DND-41 (cell line): ENCODE results near the gene BAG3.

ENCODE experiments used
- ATAC-seq: fragments of 200-7000 bp; cut with Tn5 transposase; 3 replicates; pipeline ENCODE4 v1.9.1; 2021; ENCODE audit warnings: low read depth; ENCODE audit not compliant: insufficient read depth
- DNase-seq: peaks from one replicate; pipeline ENCODE4 v3.0.0-alpha.2; 2020
- H2AFZ ChIP-seq: 2 replicates; pipeline ENCODE4 v1.6.0; 2012; ENCODE audit warnings: low read depth, low read length
- H3K27ac ChIP-seq: 2 replicates; pipeline ENCODE4 v1.5.1; 2012; ENCODE audit warnings: low read length, inconsistent platforms
- H3K27me3 ChIP-seq: fragments of 200-600 bp; sonication (generic); 2 replicates; pipeline ENCODE4 v1.6.0; 2012; ENCODE audit warnings: low read length, mild to moderate bottlenecking, inconsistent platforms; ENCODE audit not compliant: insufficient read depth, poor library complexity
- H3K36me3 ChIP-seq: 2 replicates; pipeline ENCODE4 v1.5.1; 2012; ENCODE audit warnings: low read length, inconsistent platforms; ENCODE audit not compliant: insufficient read depth
- H3K4me1 ChIP-seq: 2 replicates; pipeline ENCODE4 v1.5.1; 2012; ENCODE audit warnings: mild to moderate bottlenecking, low read length; ENCODE audit not compliant: insufficient read depth
- H3K4me2 ChIP-seq: 2 replicates; pipeline ENCODE4 v1.6.0; 2012; ENCODE audit warnings: mild to moderate bottlenecking, moderate library complexity, low read length, inconsistent platforms; ENCODE audit not compliant: insufficient read depth
- H3K4me3 ChIP-seq, 2 experiments: fragments of 200-600 bp in 1 of 2; shearing (Covaris generic) in 1 of 2; 2 replicates each; pipeline ENCODE4 v1.5.1; 2012 to 2016; ENCODE audit warnings: inconsistent platforms in 2 of 2, low read length in 2 of 2, mild to moderate bottlenecking in 2 of 2, low read depth in 1 of 2, moderate library complexity in 1 of 2
- H3K79me2 ChIP-seq: 2 replicates; pipeline ENCODE4 v1.6.0; 2012; ENCODE audit warnings: low read length, inconsistent platforms; ENCODE audit not compliant: insufficient read depth
- H3K9ac ChIP-seq: 2 replicates; pipeline ENCODE4 v1.6.0; 2012; ENCODE audit warnings: low read depth, mild to moderate bottlenecking, inconsistent platforms, low read length, moderate library complexity
- H3K9me3 ChIP-seq: 2 replicates; pipeline ENCODE4 v1.5.1; 2012; ENCODE audit warnings: low read length, moderate library complexity, mild to moderate bottlenecking, inconsistent platforms; ENCODE audit not compliant: insufficient read depth, severe bottlenecking
- H4K20me1 ChIP-seq: 2 replicates; pipeline ENCODE4 v1.6.0; 2012; ENCODE audit warnings: low read length; ENCODE audit not compliant: insufficient read depth
- EZH2 ChIP-seq: IDR thresholded peaks from 3 replicates; pipeline ENCODE4 v1.6.1; 2012; ENCODE audit warnings: borderline replicate concordance, low read depth, mild to moderate bottlenecking, moderate library complexity, low read length, inconsistent platforms; ENCODE audit not compliant: severe bottlenecking
- TF ChIP-seq, protein P1 (sequence below): IDR thresholded peaks from 2 replicates; pipeline ENCODE4 v1.5.1; 2012; ENCODE audit warnings: borderline replicate concordance, low read length, moderate library complexity, mild to moderate bottlenecking; ENCODE audit not compliant: poor library complexity, severe bottlenecking; ENCODE audit errors: extremely low read depth

BAG3 gene

GRCh38 chr10:119679480-119679829 is 28.3 kb downstream of the BAG3 start:
- Histone ChIP-seq H3K27me3 (no peaks in the 10 kb centered on the region), H2AFZ (no peak overlapping the region), H3K4me2 (no peak overlapping the region), H3K79me2 (no peaks in the 10 kb centered on the region), H3K4me3 (no peak overlapping the region), H3K27ac (no peak overlapping the region), H4K20me1 (no peaks in the 10 kb centered on the region), H3K9me3 (no peaks in the 10 kb centered on the region), H3K36me3 (peaks cover 5% of the 10 kb centered on the region), H3K4me1 (no peaks in the 10 kb centered on the region), H3K9ac (no peak overlapping the region)
- DNase-seq: no peak
- no peak for TF ChIP-seq EZH2
- TF ChIP-seq, protein P1, sequence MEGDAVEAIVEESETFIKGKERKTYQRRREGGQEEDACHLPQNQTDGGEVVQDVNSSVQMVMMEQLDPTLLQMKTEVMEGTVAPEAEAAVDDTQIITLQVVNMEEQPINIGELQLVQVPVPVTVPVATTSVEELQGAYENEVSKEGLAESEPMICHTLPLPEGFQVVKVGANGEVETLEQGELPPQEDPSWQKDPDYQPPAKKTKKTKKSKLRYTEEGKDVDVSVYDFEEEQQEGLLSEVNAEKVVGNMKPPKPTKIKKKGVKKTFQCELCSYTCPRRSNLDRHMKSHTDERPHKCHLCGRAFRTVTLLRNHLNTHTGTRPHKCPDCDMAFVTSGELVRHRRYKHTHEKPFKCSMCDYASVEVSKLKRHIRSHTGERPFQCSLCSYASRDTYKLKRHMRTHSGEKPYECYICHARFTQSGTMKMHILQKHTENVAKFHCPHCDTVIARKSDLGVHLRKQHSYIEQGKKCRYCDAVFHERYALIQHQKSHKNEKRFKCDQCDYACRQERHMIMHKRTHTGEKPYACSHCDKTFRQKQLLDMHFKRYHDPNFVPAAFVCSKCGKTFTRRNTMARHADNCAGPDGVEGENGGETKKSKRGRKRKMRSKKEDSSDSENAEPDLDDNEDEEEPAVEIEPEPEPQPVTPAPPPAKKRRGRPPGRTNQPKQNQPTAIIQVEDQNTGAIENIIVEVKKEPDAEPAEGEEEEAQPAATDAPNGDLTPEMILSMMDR: no peak
- ATAC-seq: no peak

DNA sequence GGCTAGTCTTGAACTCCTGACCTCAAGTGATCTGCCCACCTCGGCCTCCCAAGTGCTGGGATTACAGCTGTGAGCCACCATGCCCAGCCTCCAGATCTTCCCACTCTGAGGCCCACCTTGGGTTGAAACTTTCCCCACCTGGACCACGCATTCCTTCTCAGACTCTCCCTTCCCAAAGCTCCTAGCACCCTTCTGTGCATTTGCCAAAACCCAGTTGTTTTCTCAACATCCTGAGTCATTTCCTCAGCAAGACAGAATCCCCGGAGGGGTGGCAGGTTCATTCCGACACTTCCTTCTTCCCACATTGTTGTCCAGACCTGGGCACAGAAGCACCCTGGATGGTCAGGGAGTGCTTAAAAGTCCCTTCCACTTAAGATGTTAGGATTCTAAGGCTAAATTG is 28.9 kb downstream of the BAG3 start:
- H3K4me2 ChIP-seq: no peak overlapping the region
- TF ChIP-seq, protein P1: no peak
- no peak for TF ChIP-seq EZH2

DNA sequence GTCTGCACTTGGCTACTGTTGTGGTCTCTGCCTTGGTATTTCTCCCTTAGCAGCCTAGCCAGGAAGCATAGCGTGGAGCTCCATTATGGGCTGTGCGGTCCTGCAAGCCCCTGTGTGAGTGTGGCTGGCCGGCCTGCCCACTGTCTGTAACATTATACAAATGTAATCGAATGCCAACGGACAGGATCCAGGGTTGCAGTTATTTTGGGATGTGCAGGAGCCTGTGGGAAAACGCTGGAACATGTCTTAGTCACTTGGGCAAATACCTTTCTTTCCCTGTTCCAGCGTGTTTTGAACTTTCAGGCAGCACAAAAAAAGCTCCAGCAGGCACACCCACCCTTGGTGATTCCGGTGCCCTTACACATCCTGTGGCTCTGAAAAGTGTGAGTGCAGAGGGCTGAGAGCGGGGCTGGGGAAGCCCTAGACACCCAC is 29.5 kb downstream of the BAG3 start:
- Histone ChIP-seq H3K4me1 (no peaks in the 10 kb centered on the region), H2AFZ (no peak overlapping the region), H3K9me3 (no peaks in the 10 kb centered on the region), H3K27ac (no peak overlapping the region), H3K27me3 (no peaks in the 10 kb centered on the region), H3K9ac (no peak overlapping the region), H3K79me2 (no peaks in the 10 kb centered on the region), H3K4me2 (no peak overlapping the region), H4K20me1 (no peaks in the 10 kb centered on the region), H3K36me3 (peaks cover 5% of the 10 kb centered on the region), H3K4me3 (no peak overlapping the region)
- ATAC-seq (no peak), DNase-seq (no peak)
- TF ChIP-seq, protein P1: no peak
- no peak for TF ChIP-seq EZH2

More for the DNA sequence above, 28.9 kb downstream of the BAG3 start:
- Histone ChIP-seq H3K4me3 (no peak overlapping the region), H3K79me2 (no peaks in the 10 kb centered on the region), H3K4me1 (no peaks in the 10 kb centered on the region), H4K20me1 (no peaks in the 10 kb centered on the region), H3K27ac (no peak overlapping the region), H3K9ac (no peak overlapping the region), H3K27me3 (no peaks in the 10 kb centered on the region), H3K9me3 (no peaks in the 10 kb centered on the region), H3K36me3 (peaks cover 5% of the 10 kb centered on the region), H2AFZ (no peak overlapping the region)
- DNase-seq (no peak), ATAC-seq (no peak)
